WERI-Rb-1 (cell line): ENCODE measurements around the gene SLC25A23.

Experiments
- DNase-seq: peaks from one replicate; pipeline ENCODE4 v3.0.0-alpha.2; 2020
- H3K27ac ChIP-seq: fragments of 250-450 bp; sonication (Bioruptor Pico); 2 replicates; pipeline ENCODE4 v1.5.1; 2020; ENCODE audit warnings: mild to moderate bottlenecking, moderate library complexity
- H3K27me3 ChIP-seq: fragments of 250-450 bp; sonication (Bioruptor Pico); 2 replicates; pipeline ENCODE4 v1.5.1; 2021; ENCODE audit warnings: mild to moderate bottlenecking, low read depth, moderate library complexity; ENCODE audit not compliant: insufficient read depth, severe bottlenecking
- H3K36me3 ChIP-seq: fragments of 250-450 bp; sonication (Bioruptor Pico); 2 replicates; pipeline ENCODE4 v1.5.1; 2020; ENCODE audit warnings: mild to moderate bottlenecking, moderate library complexity
- H3K4me3 ChIP-seq: 2 replicates; pipeline ENCODE4 v1.5.1; 2011; ENCODE audit warnings: low read depth, mild to moderate bottlenecking, control low read depth, low read length
- H3K9me3 ChIP-seq: fragments of 250-450 bp; sonication (Bioruptor Pico); 2 replicates; pipeline ENCODE4 v1.5.1; 2021; ENCODE audit warnings: mild to moderate bottlenecking, moderate library complexity; ENCODE audit not compliant: severe bottlenecking
- CTCF ChIP-seq: IDR thresholded peaks from 2 replicates; pipeline ENCODE4 v1.5.1; 2011; ENCODE audit warnings: low read depth, mild to moderate bottlenecking, control low read depth, inconsistent platforms, low read length

Gene SLC25A23

GRCh38 chr19:6499052-6499790, 39.6 kb upstream of the SLC25A23 start:
- DNase-seq = no peak

GRCh38 chr19:6498294-6499036, 38.9 kb upstream of the SLC25A23 start:
- Histone ChIP-seq H3K9me3 (no peaks in the 10 kb centered on the region), H3K4me3 (no peak overlapping the region), H3K36me3 (no peaks in the 10 kb centered on the region), H3K27ac (no peak overlapping the region), H3K27me3 (no peaks in the 10 kb centered on the region)
- no peak for DNase-seq
- no peak for TF ChIP-seq CTCF

More at GRCh38 chr19:6499052-6499790, 39.6 kb upstream of the SLC25A23 start:
- no peak overlapping the region for H3K27ac ChIP-seq
- no peaks in the 10 kb centered on the region for H3K27me3 ChIP-seq
- no peaks in the 10 kb centered on the region for H3K9me3 ChIP-seq
- no peak for TF ChIP-seq CTCF
- H3K4me3 ChIP-seq = no peak overlapping the region
- no peaks in the 10 kb centered on the region for H3K36me3 ChIP-seq

GRCh38 chr19:6495947-6496346, 36.4 kb upstream of the SLC25A23 start:
- no peak for TF ChIP-seq CTCF
- H3K9me3 ChIP-seq = peaks cover 2% of the 10 kb centered on the region
- DNase-seq = no peak
- no peaks in the 10 kb centered on the region for H3K27me3 ChIP-seq
- no peaks in the 10 kb centered on the region for H3K36me3 ChIP-seq
- no peak overlapping the region for H3K4me3 ChIP-seq
- no peak overlapping the region for H3K27ac ChIP-seq

GRCh38 chr19:6494438-6495036, 34.9 kb upstream of the SLC25A23 start:
- no peak for DNase-seq
- Histone ChIP-seq H3K27me3 (no peaks in the 10 kb centered on the region), H3K36me3 (no peaks in the 10 kb centered on the region), H3K27ac (no peak overlapping the region), H3K9me3 (peaks cover 3% of the 10 kb centered on the region), H3K4me3 (no peak overlapping the region)
- TF ChIP-seq CTCF = no peak

GRCh38 chr19:6491802-6492592, 32.4 kb upstream of the SLC25A23 start:
- DNase-seq = no peak
- Histone ChIP-seq H3K36me3 (no peaks in the 10 kb centered on the region), H3K27me3 (no peaks in the 10 kb centered on the region), H3K27ac (no peak overlapping the region), H3K4me3 (no peak overlapping the region), H3K9me3 (peaks cover 3% of the 10 kb centered on the region)
- no peak for TF ChIP-seq CTCF
